CD4-positive, alpha-beta T cell treated with Interferon alpha-2 for 1 hour (primary cell): Measurements from ENCODE around the gene CNPY1.

Source experiments
- DNase-seq, 2 donors: peaks; one replicate each; pipeline ENCODE4 v3.0.0-alpha.2; 2020 to 2022

CNPY1 gene

DNA sequence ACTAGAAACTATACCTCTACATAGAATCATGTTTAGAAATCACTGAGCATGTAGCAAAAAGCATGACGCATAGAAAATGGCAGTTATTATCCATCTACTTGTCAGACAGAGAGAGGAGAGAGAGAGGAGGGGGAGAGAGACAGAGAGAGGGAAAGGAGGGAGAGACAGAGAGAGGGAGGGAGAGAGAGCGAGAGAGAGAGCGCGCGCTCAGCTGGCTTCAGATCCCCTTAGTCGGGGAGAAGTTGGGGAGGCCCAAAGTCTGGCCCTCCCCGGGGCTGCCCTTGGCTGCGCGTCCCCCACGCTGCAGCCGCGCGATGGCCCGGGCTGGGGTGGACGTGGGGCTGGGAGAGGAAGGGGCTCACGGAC lies 37.0 kb downstream of the CNPY1 start:
- no peak for DNase-seq

DNA sequence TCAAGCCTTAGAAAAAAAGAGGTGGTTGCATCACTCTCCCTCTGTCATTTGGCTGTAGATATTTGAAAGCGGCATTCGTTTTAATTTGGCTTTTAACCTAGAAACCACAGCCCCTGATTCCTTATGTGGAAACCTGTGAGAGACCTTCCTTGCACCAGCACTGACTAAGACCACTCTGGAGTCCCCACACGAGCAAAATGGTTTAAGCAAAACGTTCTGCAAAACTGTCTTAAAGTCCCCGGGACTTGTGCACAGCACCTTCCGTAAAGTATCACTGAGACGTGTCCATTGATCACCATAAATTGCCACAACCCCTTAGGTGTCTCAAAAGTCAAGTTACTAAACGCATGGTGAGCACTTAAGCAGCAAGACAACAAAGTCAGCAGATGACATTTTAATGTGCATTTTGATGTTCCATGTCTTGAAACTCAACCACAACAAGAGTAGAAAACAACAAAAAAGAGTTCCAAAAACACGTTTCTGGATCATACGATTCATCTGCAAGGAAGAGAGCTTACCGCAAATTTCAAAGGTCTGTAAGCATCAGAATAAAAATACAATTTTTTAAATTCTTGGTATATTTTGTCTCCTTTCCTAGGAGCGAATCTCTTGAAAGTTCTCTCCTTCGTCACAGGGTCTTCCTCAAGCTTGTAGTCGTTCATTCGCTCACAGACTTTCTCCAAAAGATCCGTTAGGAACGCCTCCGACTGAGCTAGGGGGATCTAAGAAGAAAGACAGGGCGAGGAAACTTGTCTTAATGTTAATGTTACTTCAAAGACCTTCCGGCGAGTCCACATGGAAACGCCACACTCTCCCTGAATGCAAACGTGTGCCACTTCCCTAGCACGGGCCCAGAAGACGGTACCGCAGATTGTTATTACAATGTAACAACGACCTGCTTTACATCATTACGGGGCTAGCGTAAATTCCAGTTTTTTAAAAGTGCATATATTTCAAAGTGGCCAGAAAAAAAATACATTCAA lies 37.7 kb downstream of the CNPY1 start:
- no peak for DNase-seq

DNA sequence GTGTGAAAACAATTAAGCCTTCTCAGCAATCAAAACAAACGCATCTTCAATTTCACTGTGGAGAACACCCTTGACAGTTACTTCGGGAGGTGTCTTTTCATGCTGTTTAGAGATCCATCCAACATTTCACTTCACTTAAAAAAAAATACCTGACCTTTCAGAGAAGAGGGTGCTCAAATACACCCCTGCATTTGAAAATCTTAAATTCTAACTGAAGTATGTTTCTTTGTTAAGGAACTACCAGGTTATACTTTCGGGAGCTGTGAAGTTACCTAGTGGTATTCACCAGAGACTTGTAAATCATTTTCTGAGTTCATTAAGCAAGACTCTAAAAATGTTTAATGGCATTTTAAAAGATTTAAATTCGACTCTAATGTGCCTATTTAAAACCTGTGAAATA lies 38.8 kb downstream of the CNPY1 start:
- no peak for DNase-seq

DNA sequence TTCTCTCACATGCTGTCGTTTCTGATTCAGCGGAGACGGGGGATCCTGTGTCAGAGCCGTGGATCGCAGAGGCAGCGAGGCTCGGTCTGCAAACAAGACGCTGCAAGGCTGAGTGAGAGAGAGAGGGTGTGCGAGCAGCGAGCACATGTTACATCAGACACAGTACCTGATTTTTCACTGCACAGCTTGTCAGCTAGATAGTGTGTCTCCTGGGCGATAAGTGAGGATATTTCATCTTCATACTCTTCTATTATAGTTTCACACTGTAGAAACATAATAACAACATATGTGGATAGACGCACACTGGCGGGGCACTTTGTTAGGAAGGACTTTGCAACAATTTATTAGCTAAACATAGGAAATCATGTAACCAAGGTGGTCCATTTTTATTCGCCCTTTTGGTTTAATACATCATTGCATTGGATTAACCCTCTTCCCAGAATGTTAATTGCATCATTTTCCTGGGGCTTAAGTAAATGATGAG lies 39.5 kb downstream of the CNPY1 start:
- no peak for DNase-seq

DNA sequence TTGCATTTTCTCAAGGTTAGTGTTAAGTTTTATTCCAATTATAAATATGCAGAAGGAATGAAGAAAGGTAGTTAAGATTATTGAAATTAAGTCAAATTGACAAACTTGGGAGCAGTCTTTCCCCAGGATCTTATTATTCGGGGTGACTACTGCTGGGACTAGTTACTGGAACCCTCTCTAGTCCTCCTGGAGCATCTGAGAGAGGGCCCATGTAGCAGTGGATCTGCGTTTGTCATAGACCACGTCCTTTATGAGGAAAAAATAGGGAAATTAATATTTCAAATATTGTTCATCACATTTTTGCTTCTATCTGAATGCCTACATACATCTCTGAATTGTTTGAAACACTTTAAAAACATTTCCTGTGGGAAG lies 41.0 kb downstream of the CNPY1 start:
- DNase-seq: no peak

DNA sequence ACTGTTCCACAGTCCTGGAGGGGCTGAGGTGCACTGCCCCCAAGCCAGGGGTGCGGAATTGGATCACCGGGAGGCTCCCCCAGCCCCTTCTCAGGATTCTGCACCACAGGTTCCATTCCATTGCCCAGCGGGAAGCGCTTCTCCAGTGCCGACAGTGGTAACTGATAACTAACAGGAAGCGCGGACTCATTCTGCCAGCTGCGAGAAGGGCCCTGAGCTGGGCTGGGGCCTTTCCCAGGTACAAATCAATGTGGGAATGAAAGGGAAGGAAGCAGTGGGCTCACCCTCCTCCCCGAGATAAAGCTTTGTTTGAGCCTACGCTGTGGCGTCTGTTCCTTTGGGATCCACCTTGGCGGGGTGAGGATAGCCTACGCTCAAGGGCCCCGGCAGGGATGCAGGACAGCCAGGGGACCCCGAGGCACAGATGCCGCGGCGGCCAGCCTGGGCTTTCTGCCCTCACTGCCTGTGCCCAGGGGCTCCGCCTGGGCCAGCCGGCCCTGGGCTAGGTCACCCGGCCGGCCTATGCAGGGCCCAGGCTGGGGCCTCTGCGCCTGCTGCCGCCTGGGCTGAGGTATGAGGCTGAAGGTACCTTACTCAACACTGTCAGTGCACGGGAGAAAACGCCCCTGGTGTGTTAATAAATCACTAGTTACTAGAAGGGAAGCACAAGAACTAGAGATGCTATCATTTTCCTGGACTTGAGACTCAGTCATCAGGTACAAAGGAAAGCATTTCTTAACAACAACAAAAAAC lies 49.0 kb downstream of the CNPY1 start:
- DNase-seq: no peak

DNA sequence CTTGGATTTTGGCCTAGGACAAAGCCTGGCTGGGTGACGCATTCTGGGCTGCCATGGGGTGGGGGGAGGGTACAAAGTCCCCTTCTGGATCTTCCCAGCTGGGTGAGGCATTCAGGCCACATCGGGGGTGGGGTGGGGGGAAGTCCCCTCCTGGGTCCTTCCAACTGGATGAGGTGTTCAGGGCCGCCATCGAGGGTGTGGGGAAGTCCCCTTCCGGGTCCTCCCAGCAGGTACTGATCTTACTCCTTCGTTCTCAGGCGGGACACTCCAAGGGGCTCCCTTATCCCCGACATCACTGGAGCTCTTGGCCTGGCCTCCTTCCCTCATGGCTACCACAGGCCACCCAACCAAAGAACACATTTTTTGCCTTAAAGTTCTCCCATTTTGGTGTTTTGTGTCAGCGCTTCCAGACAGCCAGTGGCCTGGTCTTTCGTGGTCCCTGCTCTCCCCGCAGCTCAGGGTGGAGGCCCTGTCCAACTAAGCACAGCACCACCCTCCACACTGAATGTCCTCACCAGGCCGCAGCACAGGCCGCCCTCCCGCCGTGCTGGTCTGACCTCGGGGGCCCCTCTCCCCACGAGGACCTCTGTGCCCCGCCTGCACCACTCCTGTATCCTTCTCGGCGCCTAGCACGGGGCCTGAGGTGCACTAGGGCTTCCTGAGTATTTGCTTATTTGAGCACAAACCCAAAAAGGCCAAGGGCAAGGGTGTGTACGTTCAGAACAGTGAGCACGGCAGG lies 49.9 kb downstream of the CNPY1 start:
- DNase-seq: no peak

DNA sequence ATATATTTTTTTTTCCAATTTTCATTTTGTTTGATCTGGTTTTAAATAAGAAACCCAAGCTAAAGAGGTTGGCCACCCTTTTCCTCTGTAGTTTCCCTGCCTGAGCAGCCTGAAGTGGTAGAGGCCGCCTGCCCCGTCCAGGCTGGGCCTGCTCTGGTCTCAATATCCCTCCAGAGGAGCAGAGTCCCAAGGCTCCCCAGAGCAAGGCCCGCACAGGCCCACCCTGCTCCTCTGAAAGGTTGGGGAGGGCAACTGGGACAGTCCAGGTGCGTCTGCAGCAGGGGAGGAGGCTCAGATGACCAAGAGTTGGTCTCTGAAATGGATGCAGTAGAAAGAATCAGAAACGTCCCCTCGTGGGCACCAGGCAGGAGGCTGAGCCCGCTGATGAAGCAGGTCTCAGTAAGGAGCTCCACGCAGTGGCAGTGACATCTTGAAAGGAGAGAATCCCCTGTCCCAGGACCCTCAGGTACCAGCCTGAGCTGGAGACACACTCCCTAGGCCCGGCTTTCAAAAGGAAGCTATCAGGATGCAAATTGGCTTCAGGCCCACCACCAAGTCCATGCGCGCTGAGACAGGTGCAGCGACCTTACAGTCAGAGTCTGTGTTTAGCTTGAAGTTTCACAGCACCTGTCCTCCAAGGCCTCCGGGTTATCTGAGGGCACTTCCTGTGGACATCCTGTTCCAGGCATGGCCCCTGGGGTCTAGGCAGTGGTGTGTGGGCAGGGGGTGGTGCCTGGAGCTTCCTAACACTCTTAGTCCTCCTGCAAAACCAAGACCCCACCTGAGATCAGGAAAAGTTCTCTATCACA lies 50.7 kb downstream of the CNPY1 start:
- no peak for DNase-seq

DNA sequence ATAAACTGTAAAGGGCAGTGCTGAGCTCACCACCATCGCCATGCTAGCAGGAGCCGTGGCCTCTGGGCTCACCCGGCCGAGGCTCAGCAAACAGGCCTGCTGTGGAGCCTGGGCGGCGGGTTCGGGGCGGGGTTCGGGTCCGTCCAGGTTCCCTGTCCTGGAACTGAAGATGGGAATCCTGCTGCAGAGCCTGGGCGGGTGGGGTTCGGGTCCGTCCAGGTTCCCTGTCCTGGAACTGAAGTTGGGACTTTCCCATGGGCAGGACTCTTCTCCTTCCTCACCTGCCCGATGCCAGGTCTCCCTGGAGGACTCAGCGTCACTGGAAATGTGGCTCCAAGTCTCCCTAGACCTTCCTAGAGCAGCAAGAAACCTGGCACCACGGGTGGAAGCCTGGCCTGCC lies 51.8 kb downstream of the CNPY1 start:
- no peak for DNase-seq

DNA sequence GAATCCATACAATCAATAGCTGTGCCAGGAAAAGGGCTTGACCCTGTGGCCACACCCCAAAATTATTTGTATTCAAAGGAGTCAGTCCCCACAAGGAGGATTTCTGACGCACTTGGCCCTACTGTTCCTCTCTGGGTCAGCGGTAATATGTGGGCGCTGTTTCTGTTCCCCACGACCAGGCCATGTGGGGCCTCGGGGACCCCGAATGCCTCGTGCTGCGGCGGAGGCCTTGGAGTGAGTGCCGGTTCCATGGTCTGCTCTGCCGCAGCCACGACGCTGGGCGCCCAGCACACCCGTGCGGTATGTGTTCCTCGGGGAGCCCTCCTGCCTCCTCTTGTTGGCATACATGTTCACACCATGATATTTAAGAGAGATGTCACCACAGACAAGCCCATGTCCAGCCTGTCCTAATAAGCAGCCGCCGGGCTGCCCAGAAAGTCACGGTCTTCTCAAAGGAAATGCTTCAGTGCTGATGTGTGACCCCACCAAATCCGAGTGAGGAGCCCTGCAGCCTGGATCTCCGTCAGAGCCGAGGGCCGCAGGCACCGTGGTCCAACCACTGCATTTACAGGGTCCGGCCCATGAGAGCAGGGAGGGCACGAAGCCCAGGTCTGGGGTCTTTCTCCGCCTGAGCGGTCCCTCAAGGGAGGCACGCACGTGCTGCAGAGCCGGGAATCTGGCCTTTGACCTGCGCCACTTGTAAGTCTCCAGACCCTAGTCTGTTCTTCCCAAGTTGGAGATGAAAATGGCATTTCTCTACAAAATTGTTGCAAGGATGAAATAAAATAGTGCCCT lies 52.4 kb downstream of the CNPY1 start:
- DNase-seq: no peak

DNA sequence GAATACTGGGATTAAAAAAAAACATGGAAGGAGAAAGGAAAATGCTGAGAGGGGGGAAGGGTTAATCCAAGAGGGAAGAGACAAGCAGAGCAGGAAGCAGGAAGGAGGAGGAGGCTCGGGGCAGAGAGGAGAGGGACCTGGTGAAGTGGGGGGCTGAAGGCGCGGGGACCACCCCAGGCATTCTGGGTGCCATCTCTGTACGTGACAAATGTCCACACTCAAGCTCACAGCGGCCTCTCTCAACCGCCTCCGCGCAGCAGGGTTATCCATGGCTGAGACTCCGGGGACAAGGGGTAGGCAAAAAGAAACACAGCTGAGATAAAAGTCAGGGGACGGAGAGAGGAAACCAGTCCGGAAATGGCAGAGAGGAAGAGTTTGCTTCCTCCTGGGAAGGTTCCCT lies 54.5 kb downstream of the CNPY1 start:
- no peak for DNase-seq

DNA sequence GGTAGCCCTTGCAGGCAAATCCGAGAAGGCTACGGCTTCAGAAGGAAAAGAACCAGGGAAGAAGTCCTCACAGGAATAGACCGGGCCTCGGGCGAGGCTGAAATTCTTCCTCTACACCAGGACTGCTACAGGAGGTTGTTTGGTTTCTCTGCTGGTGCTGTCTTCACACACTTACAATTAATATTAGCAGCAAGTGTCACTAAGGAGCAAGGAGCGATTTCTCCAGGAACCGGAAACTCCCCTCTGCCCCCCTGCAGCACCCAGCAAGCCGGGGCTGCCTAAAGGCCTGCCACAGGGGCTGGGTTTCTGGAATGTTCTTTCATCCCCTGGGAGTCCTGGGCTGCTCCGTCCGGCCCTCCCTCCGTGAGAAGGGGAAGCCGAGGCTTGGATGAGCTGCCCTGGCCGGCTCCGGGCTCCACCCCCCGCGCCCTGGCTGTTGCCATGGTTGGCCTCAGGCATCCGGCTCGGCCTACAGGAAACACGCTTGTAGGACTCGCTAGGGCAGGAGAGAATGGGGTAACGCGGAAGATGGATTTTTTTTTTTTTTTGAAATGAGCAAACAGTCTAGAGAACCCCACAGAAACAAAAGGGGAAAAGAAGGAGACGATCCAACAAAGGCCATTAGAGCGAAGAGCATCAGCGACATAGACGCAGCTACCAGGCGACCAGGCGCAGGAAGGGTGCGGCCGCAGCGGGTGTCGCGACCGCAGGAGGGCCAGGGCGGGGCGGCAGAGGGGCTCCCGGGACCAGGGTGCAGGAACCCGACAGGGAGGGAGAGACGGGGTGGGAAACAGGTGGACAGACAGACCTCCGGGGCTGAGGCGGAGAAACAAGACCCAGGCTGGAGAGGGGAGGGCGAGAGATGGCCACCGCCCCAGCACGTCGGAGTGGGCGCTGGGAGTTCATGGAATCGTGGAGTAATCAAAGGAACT lies 55.4 kb downstream of the CNPY1 start:
- DNase-seq: peak; percentile 30 to 37

DNA sequence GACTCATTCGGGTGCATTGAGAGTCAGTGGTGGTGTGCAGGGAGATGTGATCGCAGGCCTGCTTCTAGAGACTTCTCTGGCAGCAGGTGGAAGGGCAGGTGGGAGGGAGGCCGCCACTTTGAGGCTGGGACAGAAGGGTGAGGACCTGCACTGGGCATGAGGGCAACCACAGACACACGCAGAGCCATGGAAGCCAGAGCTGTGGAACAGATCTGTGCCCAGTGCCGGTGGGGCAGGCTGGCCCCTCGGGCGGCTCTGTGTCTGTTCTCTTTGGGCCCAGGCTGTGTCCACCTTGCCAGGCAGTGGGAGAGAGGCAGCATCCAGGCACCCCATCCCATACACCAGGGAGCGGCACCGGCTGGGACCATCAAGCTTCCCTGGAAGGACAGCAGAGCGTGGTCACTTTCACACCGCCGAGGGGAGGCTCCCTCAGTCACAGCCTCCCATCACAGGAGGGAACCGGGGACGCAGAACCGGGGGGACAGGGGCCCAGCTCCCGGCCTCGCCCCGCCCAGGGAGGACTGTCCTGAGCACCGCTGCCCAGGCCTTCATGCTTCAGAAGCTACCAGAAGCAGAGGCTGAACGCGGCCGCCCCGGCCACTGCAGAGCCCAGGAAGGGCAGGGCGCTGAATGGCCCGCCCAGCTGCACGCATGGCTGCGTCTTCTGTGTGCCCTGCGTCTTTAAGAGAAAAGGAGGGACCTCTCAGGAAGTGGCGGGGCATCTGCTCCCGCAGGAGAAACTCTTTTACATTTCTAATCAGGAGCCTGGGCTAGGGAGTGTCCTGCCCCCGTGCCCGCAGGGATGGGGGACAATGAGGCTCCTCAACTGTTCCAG lies 56.3 kb downstream of the CNPY1 start:
- DNase-seq: no peak

DNA sequence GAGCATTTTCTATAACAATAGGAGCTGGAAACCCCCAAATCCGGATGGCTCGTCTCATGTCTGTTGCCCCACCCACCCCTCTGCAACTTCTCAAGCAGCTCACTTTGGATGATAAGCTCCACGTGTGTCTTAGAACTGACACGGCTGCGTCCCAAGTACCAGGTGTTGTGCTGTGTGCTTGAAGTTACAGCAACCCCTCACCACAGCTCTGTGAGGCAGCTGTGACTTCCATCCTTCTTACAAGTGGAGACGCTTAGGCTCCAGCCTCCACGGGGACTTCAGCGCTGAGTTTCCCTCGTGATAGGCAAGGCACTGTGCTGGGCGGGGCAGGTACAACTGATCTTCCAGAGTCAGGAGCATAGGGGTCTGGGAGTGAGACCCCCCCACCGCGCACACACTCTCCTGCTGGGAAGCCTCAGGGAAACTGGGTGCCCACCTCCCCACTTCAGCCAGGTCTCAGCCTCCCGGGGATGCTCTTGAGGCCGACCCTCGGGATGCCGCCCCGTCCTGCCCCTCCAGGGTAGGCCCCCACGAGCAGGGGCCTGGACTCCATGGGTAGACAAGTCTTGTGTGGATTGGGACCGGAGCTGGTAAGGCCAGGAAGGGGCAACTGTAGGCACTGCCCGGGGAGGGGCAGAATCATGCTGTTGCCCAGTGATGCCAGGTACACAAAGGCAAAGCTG lies 57.1 kb downstream of the CNPY1 start:
- DNase-seq: no peak

DNA sequence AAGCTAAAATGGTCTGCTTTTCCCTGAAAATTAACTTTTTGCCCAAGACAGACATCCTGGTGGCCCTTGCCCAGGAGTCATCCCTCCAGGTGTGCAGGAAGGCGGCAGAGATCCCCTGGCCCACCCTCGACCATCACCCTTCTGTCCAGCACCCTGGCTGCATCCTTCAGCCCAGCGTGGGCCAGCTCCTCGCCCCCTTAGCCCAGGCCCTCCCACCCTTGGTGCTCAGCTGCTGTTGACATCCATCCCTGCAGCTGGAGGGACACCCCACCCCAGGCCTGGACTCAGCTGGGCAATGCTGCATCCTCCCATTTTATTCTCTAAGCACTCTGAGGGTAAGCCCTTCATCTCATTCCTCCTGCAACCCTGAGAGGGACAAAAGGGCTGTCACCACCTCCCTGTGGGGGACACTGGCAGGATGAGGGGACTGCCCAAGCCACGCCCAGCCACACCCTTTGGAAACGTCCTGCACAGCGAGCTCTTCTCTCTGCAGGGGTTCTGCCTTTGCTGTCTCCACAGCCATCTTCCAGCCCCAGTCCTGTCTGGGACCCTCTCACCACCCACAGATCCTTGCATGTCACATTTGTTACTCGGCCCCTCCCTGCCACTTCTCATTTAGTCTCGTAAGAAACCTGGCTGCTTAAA lies 57.8 kb downstream of the CNPY1 start:
- DNase-seq: no peak

DNA sequence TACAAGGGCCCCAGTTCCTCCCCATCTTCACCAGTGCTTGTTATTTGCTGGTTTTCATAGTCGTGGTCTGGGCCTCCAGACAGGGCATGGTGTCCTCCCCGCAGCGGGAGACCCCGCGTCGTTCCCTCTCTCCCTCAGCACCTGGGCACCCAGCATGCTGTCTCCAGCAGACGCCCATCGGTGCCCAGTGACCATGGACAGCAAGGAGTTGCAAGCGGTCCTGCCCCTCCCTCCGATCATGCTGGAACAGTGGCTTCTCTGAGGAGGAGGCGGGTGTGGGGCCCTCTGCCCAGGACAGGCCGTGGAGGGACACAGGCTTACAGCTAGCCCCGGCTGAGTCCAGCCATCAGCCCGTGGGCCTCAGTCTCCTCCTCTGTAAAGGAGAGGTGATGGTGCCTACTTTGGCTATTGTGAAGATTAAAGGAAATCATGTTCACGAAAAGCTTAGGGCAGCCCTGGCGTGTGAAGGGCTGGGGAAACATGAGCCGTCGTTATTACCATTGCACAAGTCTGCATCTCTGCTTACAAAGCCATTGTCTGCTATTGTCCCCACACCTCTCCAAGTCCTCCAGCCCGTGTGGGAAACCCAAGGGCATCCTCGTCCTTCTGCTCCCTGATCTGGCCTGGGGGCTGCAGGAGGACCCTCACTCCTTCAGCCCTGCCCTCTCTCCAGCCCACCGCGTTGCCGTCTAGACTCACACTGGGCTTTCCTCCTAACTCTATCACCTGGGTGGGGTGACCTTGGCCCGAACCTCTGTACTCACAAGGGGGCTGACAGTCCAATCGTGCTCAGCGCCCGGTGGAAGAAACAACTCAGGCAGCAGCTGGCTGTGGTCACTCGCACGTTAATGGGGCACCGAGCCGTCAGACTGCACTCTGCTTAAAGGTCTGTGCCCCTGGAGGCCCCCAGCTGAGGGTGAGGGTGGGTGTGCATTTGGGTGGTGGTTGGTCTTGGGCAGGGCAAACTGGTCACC lies 58.6 kb downstream of the CNPY1 start:
- no peak for DNase-seq
